SK-N-SH (cell line): Measurements from ENCODE around the gene ARHGEF25.

Experiments used
- CTCF ChIP-seq: fragments of 200-600 bp; sonication (generic); IDR thresholded peaks from 2 replicates; pipeline ENCODE4 v1.6.1; 2017; ENCODE audit warnings: antibody characterized with exemption, mild to moderate bottlenecking, moderate library complexity
- JUND ChIP-seq: IDR thresholded peaks from 2 replicates; pipeline ENCODE4 v1.4.0; 2012
- TAF1 ChIP-seq: IDR thresholded peaks from 2 replicates; pipeline ENCODE4 v1.6.1; 2012; ENCODE audit warnings: low read depth, mild to moderate bottlenecking, low read length, moderate library complexity, borderline replicate concordance

- no peak for TF ChIP-seq CTCF
- no peak for TF ChIP-seq TAF1
- TF ChIP-seq JUND: no peak
Observed at GRCh38 chr12:57590864-57591781, 20.1 kb upstream of the ARHGEF25 start, which contains the start of gene PIP4K2C.
